ENCODE results near the gene SSBP1.

Gene SSBP1

DNA sequence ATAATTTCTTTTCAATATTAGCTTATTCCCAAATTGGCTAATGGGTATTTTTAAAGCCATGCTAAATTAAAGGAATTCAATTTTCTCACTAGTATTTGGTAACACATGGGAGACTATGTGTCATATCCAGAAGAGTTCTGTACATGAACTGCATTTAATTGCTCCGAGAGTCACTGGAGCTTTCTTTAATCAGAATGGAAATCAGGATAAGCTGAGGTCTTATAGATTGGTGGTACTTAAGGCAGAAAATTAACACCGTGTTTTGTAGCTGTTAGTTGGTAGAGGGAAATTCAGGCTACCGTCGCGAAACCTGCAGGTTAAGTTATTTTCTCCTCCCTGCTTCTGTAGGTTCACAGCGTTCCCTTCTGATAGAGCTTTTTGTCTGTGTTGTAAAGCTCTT is 29.8 kb upstream of the SSBP1 start, which contains the start of gene WEE2:
Gene WEE2 (plus strand): TSS at position 3 of the 400 bp plus-strand sequence. CDS start 406 bp downstream, outside the sequence.
- H3K4me1 ChIP-seq, result no peaks in the 10 kb centered on the region
- no peaks in the 10 kb centered on the region for H4K20me1 ChIP-seq
- H3K9ac ChIP-seq, result no peak within 1 kb of the TSS
- H3K27ac ChIP-seq, result no peak within 1 kb of the TSS
- no peaks in the 10 kb centered on the region for H3K9me3 ChIP-seq
- no peaks in the 10 kb centered on the region for H3K36me3 ChIP-seq
- TF ChIP-seq Cebpa-rat (IDR thresholded peaks at IDR 0.05), result no peak
- H3K27me3 ChIP-seq, result 0 out of 2 replicates have a peak, but pooled peaks cover 1% of the 10 kb centered on the region
- no peak within 1 kb of the TSS for H3K4me2 ChIP-seq
- no peak within 1 kb of the TSS for H3K4me3 ChIP-seq

DNA sequence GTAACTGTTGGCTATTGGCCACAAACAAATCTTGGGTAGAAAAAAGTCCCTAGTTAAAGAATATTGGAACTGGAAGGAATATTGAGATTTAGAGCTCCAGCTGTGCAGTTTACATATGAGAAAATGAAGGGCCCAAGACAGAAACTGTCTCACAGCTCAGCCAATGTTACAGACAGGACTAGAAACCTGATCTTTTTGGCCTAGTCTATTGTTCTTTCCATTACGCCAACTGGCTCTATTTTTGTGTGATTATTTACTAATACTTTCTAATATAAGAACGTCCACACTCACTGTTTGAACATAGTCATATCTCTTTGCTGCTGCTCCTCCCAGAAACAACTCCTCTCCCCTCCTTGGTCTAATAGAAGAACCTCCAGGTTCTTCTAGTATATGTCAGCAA is 28.8 kb upstream of the SSBP1 start:
- no peak for TF ChIP-seq Cebpa-rat (IDR thresholded peaks at IDR 0.05)
- H3K4me1 ChIP-seq, result no peaks in the 10 kb centered on the region
- H4K20me1 ChIP-seq, result no peaks in the 10 kb centered on the region
- no peak overlapping the region for H3K27ac ChIP-seq
- H3K27me3 ChIP-seq, result no peaks in the 10 kb centered on the region
- H3K9ac ChIP-seq, result no peak overlapping the region
- no peaks in the 10 kb centered on the region for H3K9me3 ChIP-seq
- H3K36me3 ChIP-seq, result no peaks in the 10 kb centered on the region
- no peak overlapping the region for H3K4me2 ChIP-seq
- no peak overlapping the region for H3K4me3 ChIP-seq

DNA sequence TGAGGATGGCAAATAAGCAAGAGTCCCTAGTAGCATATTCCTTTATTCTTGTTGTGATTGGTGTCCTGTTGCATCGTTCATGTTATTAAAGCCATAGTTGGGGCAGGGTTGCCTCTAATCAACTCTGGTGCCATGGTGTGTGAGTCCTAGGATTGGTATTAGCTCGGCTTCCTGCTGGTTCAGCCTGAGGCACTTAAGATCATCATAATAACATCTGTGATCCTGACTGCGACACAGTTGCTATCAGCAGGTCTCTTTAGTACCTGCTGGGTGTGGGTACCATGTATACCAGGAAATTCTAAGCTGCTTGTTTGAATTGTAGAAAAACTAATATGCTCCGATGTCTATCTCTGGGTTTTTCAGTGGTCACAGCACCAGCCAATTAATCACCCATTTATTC is 28.4 kb upstream of the SSBP1 start:
- H3K4me1 ChIP-seq, result no peaks in the 10 kb centered on the region
- H3K27me3 ChIP-seq, result no peaks in the 10 kb centered on the region
- H3K4me2 ChIP-seq, result no peak overlapping the region
- no peak for TF ChIP-seq Cebpa-rat (IDR thresholded peaks at IDR 0.05)
- H3K36me3 ChIP-seq, result no peaks in the 10 kb centered on the region
- H4K20me1 ChIP-seq, result no peaks in the 10 kb centered on the region
- no peaks in the 10 kb centered on the region for H3K9me3 ChIP-seq
- no peak overlapping the region for H3K9ac ChIP-seq
- no peak overlapping the region for H3K27ac ChIP-seq
- H3K4me3 ChIP-seq, result no peak overlapping the region

DNA sequence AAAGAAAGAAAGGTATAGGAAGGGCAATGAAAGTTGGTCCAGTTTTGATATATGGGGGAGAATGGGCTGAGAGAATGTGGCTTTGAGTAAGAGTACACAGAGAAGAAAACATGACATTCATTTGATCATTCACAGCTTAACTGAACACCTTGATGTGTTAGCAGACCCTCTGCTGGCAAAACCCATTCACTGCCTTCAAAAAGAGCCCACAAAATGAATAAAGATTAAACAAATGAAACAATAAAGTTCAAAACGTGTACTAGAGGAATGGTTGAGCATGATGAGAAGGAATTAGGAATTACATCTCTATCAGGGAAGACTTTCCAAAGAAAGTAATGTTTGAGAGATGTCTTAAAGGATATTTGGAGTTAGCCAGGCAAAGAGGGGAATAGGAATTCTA is 27.9 kb upstream of the SSBP1 start:
- no peak for TF ChIP-seq Cebpa-rat (IDR thresholded peaks at IDR 0.05)
- no peak overlapping the region for H3K9ac ChIP-seq
- H4K20me1 ChIP-seq, result no peaks in the 10 kb centered on the region
- H3K4me3 ChIP-seq, result no peak overlapping the region
- H3K9me3 ChIP-seq, result no peaks in the 10 kb centered on the region
- no peaks in the 10 kb centered on the region for H3K27me3 ChIP-seq
- no peaks in the 10 kb centered on the region for H3K4me1 ChIP-seq
- H3K36me3 ChIP-seq, result no peaks in the 10 kb centered on the region
- H3K4me2 ChIP-seq, result no peak overlapping the region
- no peak overlapping the region for H3K27ac ChIP-seq

DNA sequence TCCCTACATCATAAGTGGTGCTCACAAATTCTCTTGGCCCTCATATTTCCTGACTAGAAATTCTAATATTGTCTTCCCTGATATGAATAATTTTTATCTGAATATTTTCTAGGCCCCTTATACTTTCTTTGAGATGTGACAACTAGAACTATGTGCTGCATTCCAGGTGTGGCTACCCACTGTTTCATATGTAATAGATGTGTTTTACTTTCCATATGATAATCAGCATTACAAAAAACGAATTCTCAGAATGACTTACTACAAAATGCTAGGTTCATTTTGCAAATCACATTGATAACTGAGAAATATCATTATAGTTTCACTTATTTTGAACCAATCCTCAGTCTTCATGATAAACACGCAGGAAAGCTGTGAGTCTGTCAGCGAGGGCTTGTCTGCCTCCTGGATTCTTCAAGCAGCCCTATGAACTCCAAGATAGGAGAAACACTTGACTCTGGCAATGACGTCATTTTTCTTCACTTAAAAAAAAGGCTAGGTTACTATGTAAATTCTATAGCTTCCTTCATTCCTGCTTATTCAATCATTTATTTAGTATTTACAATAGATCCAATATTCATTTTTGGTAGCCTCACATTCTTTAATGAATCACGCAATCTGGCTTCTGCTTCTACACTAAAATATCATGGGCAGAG is 25.4 kb upstream of the SSBP1 start:
- no peaks in the 10 kb centered on the region for H3K36me3 ChIP-seq
- H3K4me2 ChIP-seq, result no peak overlapping the region
- no peaks in the 10 kb centered on the region for H3K27me3 ChIP-seq
- no peaks in the 10 kb centered on the region for H4K20me1 ChIP-seq
- no peak overlapping the region for H3K4me3 ChIP-seq
- no peaks in the 10 kb centered on the region for H3K4me1 ChIP-seq
- TF ChIP-seq Cebpa-rat (IDR thresholded peaks at IDR 0.05), result no peak
- no peak overlapping the region for H3K9ac ChIP-seq
- no peak overlapping the region for H3K27ac ChIP-seq
- H3K9me3 ChIP-seq, result no peaks in the 10 kb centered on the region

DNA sequence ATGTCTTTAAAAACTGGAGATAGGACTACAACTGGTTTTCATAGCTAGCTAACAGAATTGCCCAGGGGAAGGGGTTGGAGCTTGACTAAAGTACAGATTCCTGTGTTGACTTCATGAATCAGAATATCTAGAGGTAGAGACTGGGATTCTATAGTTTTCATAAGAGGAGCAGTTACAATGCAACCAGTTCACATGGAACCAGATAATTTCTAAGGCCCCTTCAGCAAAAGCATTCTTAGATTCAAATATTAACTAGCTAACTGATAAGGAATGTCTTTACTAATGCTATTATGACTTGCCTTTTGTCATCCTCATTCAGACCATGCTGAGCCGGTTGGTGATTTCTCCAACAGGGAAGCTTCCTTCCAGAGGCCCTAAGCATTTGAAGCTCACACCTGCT is 24.3 kb upstream of the SSBP1 start:
- no peaks in the 10 kb centered on the region for H3K9me3 ChIP-seq
- no peaks in the 10 kb centered on the region for H4K20me1 ChIP-seq
- no peak overlapping the region for H3K9ac ChIP-seq
- H3K36me3 ChIP-seq, result no peaks in the 10 kb centered on the region
- no peak overlapping the region for H3K4me2 ChIP-seq
- no peaks in the 10 kb centered on the region for H3K4me1 ChIP-seq
- no peak for TF ChIP-seq Cebpa-rat (IDR thresholded peaks at IDR 0.05)
- no peaks in the 10 kb centered on the region for H3K27me3 ChIP-seq
- no peak overlapping the region for H3K27ac ChIP-seq
- H3K4me3 ChIP-seq, result no peak overlapping the region

DNA sequence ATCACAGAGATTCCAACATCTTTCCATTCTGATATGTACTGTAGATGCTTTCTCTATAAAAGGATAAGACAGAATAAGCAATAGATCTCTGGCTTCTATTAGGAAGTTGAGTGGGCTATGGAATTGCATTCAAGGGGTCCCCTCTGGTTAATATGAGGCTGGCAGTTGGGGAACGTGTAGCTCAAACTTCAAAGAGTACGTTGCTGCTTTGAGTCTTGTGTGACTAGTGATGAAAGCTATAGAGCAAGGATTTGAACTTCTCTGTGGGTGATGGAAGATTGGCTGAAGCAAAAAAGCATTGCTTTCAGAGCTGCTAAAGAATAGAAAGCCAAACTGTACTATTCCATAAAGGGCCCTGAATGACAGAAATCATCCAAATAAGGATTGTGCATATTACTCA is 23.6 kb upstream of the SSBP1 start:
- no peaks in the 10 kb centered on the region for H3K9me3 ChIP-seq
- H3K36me3 ChIP-seq, result no peaks in the 10 kb centered on the region
- H3K4me3 ChIP-seq, result no peak overlapping the region
- H4K20me1 ChIP-seq, result no peaks in the 10 kb centered on the region
- no peak overlapping the region for H3K9ac ChIP-seq
- no peaks in the 10 kb centered on the region for H3K27me3 ChIP-seq
- no peak overlapping the region for H3K27ac ChIP-seq
- TF ChIP-seq Cebpa-rat (IDR thresholded peaks at IDR 0.05), result no peak
- no peak overlapping the region for H3K4me2 ChIP-seq
- no peaks in the 10 kb centered on the region for H3K4me1 ChIP-seq

DNA sequence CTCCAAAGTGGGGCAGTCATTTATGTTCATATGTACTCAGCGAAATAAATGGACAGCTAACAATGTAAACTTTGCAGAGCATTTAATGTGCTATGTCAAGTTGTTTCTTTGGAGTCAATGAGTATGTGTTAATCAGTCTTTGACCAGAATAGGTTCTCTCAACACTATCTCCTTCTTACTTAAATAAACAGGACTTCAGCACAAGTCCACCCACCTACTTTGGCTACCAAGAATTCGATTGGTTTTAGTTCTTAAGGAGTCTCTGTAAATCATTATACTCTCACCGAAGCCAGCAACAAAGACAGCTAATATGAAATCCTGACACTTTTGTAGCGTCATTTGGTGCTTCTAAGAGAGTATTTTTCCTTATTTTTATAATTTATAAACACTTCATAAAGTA is 23.1 kb upstream of the SSBP1 start:
- no peaks in the 10 kb centered on the region for H3K27me3 ChIP-seq
- TF ChIP-seq Cebpa-rat (IDR thresholded peaks at IDR 0.05), result no peak
- H3K4me3 ChIP-seq, result no peak overlapping the region
- no peak overlapping the region for H3K4me2 ChIP-seq
- H3K4me1 ChIP-seq, result no peaks in the 10 kb centered on the region
- H3K36me3 ChIP-seq, result no peaks in the 10 kb centered on the region
- no peaks in the 10 kb centered on the region for H3K9me3 ChIP-seq
- H3K27ac ChIP-seq, result no peak overlapping the region
- no peak overlapping the region for H3K9ac ChIP-seq
- H4K20me1 ChIP-seq, result no peaks in the 10 kb centered on the region

DNA sequence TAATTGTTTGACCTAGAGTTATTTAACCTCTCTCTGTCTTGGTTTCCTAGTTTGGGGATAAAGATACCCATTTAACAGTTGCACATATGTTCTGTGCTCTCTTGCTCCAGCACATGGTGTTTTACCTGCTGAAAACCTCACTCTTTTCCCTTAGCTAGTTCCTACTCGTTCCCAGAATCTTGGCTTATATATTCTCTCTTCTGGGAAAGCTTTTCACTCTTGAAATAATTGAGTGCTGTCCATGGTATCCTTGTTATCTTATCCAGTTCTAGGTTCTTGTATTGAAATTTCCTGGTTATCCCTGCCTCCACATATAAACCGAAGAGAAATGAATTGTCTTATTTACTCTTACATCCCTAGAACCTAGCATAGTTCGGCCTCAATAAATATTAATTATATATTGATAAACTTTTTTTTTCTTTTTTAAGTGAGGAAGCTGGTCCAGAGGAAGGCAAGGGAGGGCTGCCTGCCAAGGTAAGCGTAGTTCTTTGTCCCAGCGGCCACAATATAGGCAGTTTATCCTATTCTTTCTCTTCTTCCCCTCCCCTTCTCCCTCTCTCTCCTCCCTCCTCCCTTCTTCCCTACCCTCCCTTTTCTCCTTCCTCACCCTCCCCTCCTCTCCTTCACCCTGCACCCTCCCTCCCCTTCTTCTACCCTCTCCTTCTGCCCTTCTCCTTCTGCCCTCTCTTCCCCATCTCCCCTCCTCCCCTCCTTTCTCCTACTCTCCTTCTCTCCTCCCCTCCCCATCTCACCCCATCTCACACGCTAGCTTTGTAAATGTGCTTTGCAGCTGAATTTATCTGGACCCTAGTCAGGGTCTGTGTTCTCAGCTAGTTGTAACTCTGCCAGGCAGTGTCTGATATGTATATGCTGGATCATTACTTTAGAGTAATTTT is 22.1 kb upstream of the SSBP1 start:
- H3K4me3 ChIP-seq, result no peak overlapping the region
- H4K20me1 ChIP-seq, result no peaks in the 10 kb centered on the region
- H3K4me1 ChIP-seq, result no peaks in the 10 kb centered on the region
- H3K4me2 ChIP-seq, result no peak overlapping the region
- H3K27ac ChIP-seq, result no peak overlapping the region
- H3K9ac ChIP-seq, result no peak overlapping the region
- no peaks in the 10 kb centered on the region for H3K36me3 ChIP-seq
- no peak for TF ChIP-seq Cebpa-rat (IDR thresholded peaks at IDR 0.05)
- no peaks in the 10 kb centered on the region for H3K27me3 ChIP-seq
- H3K9me3 ChIP-seq, result no peaks in the 10 kb centered on the region

DNA sequence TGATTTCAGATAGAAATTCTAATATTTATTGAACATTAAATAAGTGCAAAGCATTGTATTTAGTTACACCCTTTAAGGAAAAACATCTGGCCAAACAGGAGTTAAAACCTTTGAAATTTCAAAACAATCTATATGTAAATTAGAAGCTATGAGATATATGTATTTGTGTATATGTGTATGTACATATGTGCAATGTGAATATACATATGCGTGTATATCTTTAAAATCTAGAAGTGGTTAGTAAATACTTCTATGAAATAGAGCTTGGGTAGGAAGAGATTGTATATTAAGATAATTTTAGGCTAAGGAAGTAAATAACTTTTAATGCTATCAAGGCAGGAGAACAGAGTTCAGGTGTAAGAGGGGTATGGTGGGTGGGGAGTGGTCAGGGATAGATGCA is 20.7 kb upstream of the SSBP1 start:
- Histone ChIP-seq H3K4me2 (no peak overlapping the region), H3K27ac (no peak overlapping the region), H4K20me1 (no peaks in the 10 kb centered on the region), H3K9ac (no peak overlapping the region), H3K27me3 (no peaks in the 10 kb centered on the region), H3K36me3 (no peaks in the 10 kb centered on the region), H3K4me3 (no peak overlapping the region), H3K9me3 (no peaks in the 10 kb centered on the region), H3K4me1 (no peaks in the 10 kb centered on the region)
- TF ChIP-seq Cebpa-rat (IDR thresholded peaks at IDR 0.05), result no peak

Data from BLaER1 (cell line).